ACC112 (cell line): ENCODE measurements around the gene C18orf54.
"Not testable (repeated sequence)": the region's sequence is repeated elsewhere in the genome, so short reads cannot be mapped to it uniquely, and the experiment has no call there.

Experiments
- H2AFZ ChIP-seq: fragments of 200-600 bp; sonication (generic); one replicate; pipeline ENCODE4 v1.6.0; 2017; ENCODE audit warnings: antibody characterized with exemption, low read length; ENCODE audit not compliant: unreplicated experiment
- H3K27ac ChIP-seq: fragments of 200-600 bp; sonication (generic); 2 replicates; pipeline ENCODE4 v1.5.1; 2014; ENCODE audit warnings: low read depth, mild to moderate bottlenecking, antibody characterized with exemption, low read length, moderate library complexity
- H3K27me3 ChIP-seq: fragments of 200-600 bp; sonication (generic); 2 replicates; pipeline ENCODE4 v1.6.1; 2014; ENCODE audit warnings: mild to moderate bottlenecking, antibody characterized with exemption, low read length, moderate library complexity, mixed read lengths; ENCODE audit not compliant: insufficient read depth
- H3K36me3 ChIP-seq: fragments of 200-600 bp; sonication (generic); 2 replicates; pipeline ENCODE4 v1.6.1; 2016; ENCODE audit warnings: mild to moderate bottlenecking, antibody characterized with exemption, low read length, moderate library complexity, mixed read lengths; ENCODE audit not compliant: insufficient read depth
- H3K4me1 ChIP-seq: fragments of 200-600 bp; sonication (generic); one replicate; pipeline ENCODE4 v1.6.1; 2016; ENCODE audit warnings: low read length, mixed read lengths; ENCODE audit not compliant: insufficient read depth, unreplicated experiment, control insufficient read depth
- H3K4me3 ChIP-seq: fragments of 200-600 bp; sonication (generic); 2 replicates; pipeline ENCODE4 v1.5.1; 2014; ENCODE audit warnings: mild to moderate bottlenecking, low read depth, low read length
- H3K79me2 ChIP-seq: fragments of 200-600 bp; sonication (generic); one replicate; pipeline ENCODE4 v1.6.0; 2016; ENCODE audit warnings: low read length; ENCODE audit not compliant: control insufficient read depth, unreplicated experiment, insufficient read depth

C18orf54 gene

DNA sequence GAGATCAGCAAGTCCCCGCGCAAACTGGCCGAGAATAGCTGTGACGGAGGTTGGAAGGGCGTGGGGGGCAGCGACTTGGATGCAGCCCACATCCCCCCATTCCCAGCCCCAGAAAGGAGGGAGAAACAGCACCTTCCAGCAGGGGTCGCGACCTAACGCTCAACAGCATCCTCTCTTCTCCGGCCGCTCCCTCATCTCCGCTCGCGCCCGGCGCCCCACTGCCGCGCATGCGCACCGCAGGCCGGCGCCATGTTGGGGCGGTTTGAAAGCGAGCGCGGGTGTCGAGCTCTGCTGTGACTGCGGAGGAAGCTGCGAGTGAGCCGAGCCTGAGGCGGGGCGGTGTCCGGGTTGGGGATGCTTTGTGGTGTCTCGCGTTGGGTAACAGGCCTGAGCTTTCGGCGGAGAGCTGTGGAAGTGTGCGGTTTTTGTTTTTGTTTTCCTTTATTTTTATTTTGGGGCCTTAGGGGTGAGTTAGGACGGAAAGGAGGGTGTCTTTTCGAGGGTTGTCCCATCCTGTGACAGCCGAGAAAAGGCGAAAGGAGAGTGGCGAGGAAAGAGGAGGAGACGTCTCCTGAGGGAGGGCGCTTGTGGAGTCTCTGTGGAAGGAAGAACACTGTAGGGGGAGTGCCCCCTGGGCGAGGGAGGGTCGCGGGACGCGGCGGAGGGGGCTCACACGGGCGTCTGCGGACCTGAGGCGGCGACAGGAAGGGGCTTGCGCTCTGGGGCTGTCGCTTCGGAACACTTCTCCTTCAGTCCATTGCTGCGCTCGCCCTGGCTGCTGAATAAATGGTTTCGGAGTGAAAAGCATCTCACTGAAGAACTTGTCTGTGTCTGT lies at the start of gene C18orf54, which contains the start of gene STARD6:
Gene C18orf54, plus strand, starts transcription at position 247 of the 835 bp plus-strand sequence. CDS start 2,667 bp downstream, outside the sequence.
Gene STARD6, minus strand, starts transcription at position 199 of the 835 bp plus-strand sequence. CDS start 3,285 bp downstream, outside the sequence.
- Histone ChIP-seq H3K27ac (peak within 1 kb of the TSS; percentile 33), H3K4me3 (peak within 1 kb of the TSS; percentile 82), H3K27me3 (no peaks in the 10 kb centered on the region), H2AFZ (peak within 1 kb of the TSS; percentile 82), H3K4me1 (peaks cover 12% of the 10 kb centered on the region), H3K36me3 (peaks cover 18% of the 10 kb centered on the region; the same call in 1 of the 2 replicates), H3K79me2 (peaks cover 18% of the 10 kb centered on the region)

DNA sequence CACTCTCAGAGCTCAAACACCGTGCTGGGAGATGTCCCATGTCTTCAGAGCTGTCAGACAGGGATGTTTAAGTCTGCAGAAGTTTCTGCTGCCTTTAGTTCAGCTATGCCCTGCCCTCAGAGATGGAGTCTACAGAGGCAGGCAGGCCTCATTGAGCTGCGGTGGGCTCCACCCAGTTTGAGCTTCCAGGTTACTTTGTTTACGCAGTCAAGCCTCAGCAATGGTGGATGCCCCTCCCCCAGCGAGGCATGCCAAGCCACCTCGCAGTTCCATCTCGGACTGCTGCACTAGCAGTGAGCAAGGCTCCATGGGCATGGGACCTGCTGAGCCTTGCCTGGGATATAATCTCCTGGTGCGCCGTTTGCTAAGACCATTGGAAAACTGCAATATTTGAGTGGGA lies 48.1 kb upstream of the C18orf54 start:
- not testable (repeated sequence) for H3K79me2 ChIP-seq, H2AFZ ChIP-seq, H3K4me3 ChIP-seq, H3K36me3 ChIP-seq, H3K27ac ChIP-seq, H3K4me1 ChIP-seq
- H3K27me3 ChIP-seq, result peaks cover 11% of the 10 kb centered on the region; the same call in 1 of the 2 replicates

DNA sequence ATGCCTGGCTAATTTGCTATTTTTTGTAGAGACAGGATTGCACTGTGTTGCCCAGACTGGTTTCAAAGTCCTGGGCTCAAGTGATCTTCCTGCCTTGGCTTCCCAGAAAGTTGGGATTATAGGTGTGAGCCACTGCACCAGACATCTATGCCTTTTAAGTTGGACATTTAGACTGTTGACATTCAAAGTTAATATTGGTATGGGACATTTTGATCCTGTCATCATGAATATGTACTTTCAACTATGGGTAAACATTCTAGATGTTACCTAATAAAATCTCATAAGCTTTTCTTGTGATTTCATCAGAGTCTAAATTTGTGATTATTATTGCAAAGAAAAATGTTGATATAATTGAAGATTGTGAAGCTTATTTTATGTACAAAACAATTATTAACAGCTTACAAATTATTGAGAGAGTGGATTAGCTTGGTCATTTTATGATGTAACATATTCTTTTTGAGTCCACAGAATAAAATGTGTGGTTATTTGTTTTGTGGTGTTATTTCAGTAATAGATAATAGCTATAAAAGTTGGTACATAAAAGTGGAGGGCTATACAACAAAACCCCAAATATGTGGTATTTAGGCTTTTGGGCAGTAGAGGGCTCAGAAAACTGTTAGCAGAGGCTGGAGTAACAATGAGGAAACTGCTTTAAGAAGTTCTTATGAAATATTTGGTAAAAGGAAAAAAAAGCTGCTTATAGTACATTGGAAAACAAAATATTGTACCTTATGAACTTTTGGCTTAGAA lies 41.5 kb upstream of the C18orf54 start:
- peaks cover 16% of the 10 kb centered on the region for H3K27me3 ChIP-seq
- H3K4me3 ChIP-seq, result no peak overlapping the region
- no peaks in the 10 kb centered on the region for H3K4me1 ChIP-seq
- H3K79me2 ChIP-seq, result no peaks in the 10 kb centered on the region
- H2AFZ ChIP-seq, result no peak overlapping the region
- no peak overlapping the region for H3K27ac ChIP-seq
- H3K36me3 ChIP-seq, result no peaks in the 10 kb centered on the region

DNA sequence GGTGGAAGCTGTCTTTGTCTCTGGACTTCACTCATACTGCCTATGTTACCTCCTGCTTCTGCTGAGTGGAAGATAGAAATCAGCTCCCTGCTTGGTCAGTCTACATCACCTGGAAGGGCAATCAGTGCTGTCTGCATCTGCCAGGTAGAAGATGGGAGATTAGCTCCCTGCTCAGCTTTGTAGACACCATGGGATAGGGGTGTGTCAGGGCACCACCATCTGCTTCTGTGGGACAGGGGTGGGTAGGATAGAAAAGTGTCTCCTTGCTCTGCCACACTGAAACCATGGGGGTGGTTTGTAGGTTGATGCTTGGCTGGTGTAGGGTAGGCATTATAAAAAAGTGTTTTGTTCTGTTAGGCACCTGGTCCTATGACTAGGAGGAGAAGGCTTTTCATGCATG lies 34.1 kb upstream of the C18orf54 start:
- Histone ChIP-seq H3K4me3 (no peak overlapping the region), H3K36me3 (no peaks in the 10 kb centered on the region), H2AFZ (no peak overlapping the region), H3K27me3 (no peaks in the 10 kb centered on the region), H3K27ac (no peak overlapping the region), H3K79me2 (no peaks in the 10 kb centered on the region), H3K4me1 (no peaks in the 10 kb centered on the region)

DNA sequence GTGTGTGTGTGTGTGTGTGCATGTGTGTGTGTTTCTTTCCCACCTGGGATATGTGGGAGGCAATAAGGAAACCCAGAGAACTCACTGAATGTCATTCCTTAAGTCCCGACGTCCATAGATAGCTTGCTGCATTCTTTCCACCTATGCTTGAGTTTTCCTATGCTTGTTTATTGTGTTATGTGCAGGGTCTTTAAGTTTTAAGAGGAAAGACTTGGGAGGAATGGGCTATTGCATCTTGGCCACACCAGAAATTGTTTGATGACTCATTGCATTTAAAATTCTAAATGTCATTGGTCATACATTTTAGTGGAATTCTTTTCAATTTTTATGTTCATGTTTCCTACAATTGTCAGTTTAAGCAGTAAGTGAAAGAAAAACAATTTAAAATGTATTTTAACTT lies 33.7 kb upstream of the C18orf54 start:
- Histone ChIP-seq H3K79me2 (no peaks in the 10 kb centered on the region), H3K36me3 (no peaks in the 10 kb centered on the region)

DNA sequence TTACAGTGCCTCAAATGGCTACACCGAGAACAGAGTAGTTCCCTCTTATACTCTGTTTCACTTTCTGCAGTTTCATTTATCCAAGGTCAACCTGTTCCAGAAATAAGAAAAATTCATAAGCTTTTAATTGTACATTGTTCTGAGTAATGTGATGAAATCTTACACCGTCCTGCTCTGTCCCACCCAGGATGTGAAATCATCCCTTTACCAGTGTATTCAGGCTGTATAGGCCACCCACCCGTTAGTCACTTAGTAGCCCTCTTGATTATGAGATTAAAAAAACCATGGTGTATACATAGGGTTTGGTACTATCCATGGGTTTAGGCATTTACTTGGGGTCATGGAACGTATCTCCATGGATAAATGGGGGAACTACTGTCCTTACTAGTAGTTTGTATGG lies 29.9 kb upstream of the C18orf54 start:
- no peak overlapping the region for H3K4me3 ChIP-seq
- no peaks in the 10 kb centered on the region for H3K79me2 ChIP-seq
- no peak overlapping the region for H2AFZ ChIP-seq
- H3K36me3 ChIP-seq, result no peaks in the 10 kb centered on the region
- no peaks in the 10 kb centered on the region for H3K27me3 ChIP-seq
- H3K27ac ChIP-seq, result no peak overlapping the region
- no peaks in the 10 kb centered on the region for H3K4me1 ChIP-seq

More for the DNA sequence above, 33.7 kb upstream of the C18orf54 start:
- Histone ChIP-seq H3K27ac (no peak overlapping the region), H3K4me3 (no peak overlapping the region), H2AFZ (no peak overlapping the region), H3K4me1 (no peaks in the 10 kb centered on the region), H3K27me3 (no peaks in the 10 kb centered on the region)

DNA sequence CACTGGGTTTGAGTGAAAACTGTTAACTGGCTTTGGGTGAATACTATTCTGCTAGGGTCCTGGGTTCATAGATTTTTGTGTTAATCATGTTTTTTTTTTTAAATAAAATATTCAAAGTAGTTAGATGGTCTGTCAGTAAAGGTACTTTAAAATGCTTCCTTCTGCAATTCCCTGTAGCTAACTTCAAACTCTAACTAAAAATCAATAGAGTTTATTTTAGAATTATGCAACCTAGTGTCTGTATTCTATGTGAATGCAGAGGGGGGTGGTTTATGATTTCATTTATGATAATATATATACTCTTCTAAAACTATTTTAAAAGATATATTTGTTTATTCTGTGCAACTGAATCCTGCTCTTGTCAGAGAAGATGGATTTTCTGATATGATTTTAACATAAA lies 27.9 kb upstream of the C18orf54 start:
- Histone ChIP-seq H3K27ac (no peak overlapping the region), H3K4me1 (no peaks in the 10 kb centered on the region), H3K36me3 (no peaks in the 10 kb centered on the region), H3K27me3 (no peaks in the 10 kb centered on the region), H3K4me3 (no peak overlapping the region), H3K79me2 (no peaks in the 10 kb centered on the region), H2AFZ (no peak overlapping the region)

DNA sequence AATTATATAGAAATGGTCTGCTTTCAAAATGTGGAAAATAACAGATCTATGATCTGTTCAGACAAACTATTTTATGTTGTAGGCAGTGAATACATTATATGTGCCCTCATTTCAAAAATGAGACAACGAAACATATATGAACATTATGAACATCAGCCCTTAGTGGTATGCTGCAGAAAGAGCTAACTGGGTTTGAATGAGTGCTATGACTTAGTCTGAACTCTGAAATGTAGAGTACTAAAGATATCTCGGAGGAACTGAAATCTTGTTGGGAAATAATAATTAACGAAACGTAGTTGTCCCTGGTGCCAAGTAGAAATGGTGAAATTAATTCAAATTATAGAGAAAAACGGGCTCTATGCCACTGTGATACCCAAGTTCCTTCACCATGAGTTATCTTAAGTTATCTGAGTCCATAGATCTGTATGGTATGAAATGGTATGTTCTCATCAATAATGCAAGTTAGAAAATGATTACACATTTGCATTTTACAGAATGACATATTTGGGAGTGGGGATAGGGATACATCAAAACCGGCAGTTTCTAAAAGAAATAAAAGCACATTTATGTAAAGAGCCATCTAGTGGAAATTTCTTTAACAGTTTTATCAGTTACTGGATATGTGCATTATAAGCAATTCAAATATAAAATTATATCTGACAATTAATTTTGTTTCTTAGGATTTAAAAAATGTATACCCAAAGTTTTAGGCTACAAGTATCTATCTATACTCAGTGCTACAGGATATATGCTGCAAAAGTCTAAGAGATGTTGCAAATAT lies 26.7 kb upstream of the C18orf54 start:
- no peaks in the 10 kb centered on the region for H3K4me1 ChIP-seq
- H3K27me3 ChIP-seq, result no peaks in the 10 kb centered on the region
- no peaks in the 10 kb centered on the region for H3K79me2 ChIP-seq

DNA sequence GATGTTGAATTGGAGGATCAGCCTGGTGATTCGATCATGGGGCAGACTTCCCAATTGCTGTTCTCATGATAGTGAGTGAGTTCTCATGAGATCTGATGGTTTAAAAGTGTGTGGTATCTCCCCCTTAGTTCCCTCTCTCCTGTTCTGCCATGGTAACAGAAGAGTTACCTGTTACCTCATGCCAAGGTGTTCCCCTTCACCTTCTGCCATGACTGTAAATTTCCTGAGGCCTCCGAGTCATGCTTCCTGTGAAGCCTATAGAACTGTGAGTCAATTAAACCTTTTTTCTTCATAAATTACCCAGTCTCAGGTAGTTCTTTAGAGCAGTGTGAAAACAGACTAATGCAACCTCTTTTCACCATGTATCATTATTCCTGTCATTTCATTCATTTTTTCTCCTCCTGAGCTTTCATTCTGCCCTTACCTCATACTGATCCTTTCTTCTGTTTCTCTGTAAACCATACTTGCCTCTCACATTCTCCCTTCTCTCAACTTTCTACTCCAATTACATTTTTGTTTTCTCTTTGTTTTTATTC lies 22.0 kb upstream of the C18orf54 start:
- Histone ChIP-seq H2AFZ (no peak overlapping the region), H3K4me3 (no peak overlapping the region), H3K27ac (no peak overlapping the region), H3K27me3 (no peaks in the 10 kb centered on the region), H3K36me3 (no peaks in the 10 kb centered on the region), H3K79me2 (no peaks in the 10 kb centered on the region), H3K4me1 (no peaks in the 10 kb centered on the region)

More for the DNA sequence above, 26.7 kb upstream of the C18orf54 start:
- Histone ChIP-seq H2AFZ (peak overlapping the region; percentile 36), H3K4me3 (no peak overlapping the region), H3K36me3 (no peaks in the 10 kb centered on the region), H3K27ac (no peak overlapping the region)

DNA sequence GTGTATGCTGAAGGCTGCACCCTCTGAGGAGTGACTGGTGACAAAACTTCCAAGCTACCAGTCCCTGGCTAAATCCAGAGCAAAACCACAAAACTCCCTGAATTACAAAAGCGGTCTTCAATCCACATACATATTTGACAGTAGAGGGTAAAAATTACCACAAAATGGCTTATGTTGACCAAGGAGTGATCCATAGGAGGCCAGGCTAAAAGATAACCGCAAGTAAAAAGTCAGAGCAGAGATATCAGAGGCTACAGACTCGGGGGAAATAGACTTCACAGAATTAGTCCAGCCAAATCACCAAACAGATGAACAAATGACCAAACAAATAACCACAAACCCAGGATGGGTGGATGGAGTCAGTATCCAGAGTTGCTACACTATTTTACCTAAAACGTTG lies 19.5 kb upstream of the C18orf54 start:
- H3K27ac ChIP-seq, result no peak overlapping the region

More for the DNA sequence above, 19.5 kb upstream of the C18orf54 start:
- H3K27me3 ChIP-seq, result no peaks in the 10 kb centered on the region
- no peaks in the 10 kb centered on the region for H3K4me1 ChIP-seq
- H3K36me3 ChIP-seq, result no peaks in the 10 kb centered on the region
- H3K79me2 ChIP-seq, result no peaks in the 10 kb centered on the region
- no peak overlapping the region for H2AFZ ChIP-seq
- H3K4me3 ChIP-seq, result no peak overlapping the region
